ENCODE data around the gene TNNT2. TPM values are rescaled to one million over a fixed set of nuclear protein-coding genes. Genes with fewer than 3 reads are reported as not detected.

Gene TNNT2
- 1 to 10 TPM; 2.4 to 4.2 TPM for total RNA-seq

DNA sequence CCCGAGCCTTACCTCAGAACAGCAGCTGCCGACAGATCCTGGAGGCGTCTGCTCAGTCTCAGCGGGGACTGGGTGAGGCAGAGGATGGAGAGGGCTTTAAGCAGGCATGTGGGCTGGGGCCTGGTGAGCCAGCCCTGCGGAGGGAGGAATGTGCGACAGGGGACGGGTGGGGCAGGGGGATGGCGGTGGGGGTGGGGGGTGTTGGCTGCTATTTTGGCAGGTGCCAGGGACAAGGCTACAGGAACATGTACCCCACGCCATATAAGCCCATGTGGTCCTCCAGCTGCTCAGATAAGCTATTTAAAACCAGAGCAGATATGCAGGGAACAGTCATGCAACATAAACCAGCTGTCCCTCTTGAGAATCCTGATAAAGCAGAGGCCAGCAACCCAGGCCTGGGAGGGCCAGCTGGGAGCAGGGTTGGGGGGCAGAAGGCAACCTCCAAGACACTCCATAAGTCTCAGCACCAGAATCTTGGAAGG lies at the start of gene TNNT2:
TNNT2 (minus strand) TSS at position 70 of the 482 bp plus-strand sequence. CDS start 4,426 bp downstream, outside the sequence.
- H3K9ac ChIP-seq (ENCODE audit: low read depth in 2 of 2, low read length in 2 of 2), result no peak within 1 kb of the TSS
- H3K9me3 ChIP-seq, result no peaks in the 10 kb centered on the region
- H3K4me3 ChIP-seq, result no peak within 1 kb of the TSS
- intact Hi-C loops (cut with DNase I), result loop anchor here (5.0 kb wide), 1 partner anchor 40 kb away; no protein-coding TSS in a partner anchor
- H3K27ac ChIP-seq, result no peak within 1 kb of the TSS
- H3K27me3 ChIP-seq, result peaks cover 8% of the 10 kb centered on the region
- DNase-seq, result no peak
- TF ChIP-seq, protein P1, sequence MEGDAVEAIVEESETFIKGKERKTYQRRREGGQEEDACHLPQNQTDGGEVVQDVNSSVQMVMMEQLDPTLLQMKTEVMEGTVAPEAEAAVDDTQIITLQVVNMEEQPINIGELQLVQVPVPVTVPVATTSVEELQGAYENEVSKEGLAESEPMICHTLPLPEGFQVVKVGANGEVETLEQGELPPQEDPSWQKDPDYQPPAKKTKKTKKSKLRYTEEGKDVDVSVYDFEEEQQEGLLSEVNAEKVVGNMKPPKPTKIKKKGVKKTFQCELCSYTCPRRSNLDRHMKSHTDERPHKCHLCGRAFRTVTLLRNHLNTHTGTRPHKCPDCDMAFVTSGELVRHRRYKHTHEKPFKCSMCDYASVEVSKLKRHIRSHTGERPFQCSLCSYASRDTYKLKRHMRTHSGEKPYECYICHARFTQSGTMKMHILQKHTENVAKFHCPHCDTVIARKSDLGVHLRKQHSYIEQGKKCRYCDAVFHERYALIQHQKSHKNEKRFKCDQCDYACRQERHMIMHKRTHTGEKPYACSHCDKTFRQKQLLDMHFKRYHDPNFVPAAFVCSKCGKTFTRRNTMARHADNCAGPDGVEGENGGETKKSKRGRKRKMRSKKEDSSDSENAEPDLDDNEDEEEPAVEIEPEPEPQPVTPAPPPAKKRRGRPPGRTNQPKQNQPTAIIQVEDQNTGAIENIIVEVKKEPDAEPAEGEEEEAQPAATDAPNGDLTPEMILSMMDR (IDR thresholded peaks at IDR 0.05), result no peak
- no peaks in the 10 kb centered on the region for H3K4me1 ChIP-seq
- H3K36me3 ChIP-seq, result no peaks in the 10 kb centered on the region

DNA sequence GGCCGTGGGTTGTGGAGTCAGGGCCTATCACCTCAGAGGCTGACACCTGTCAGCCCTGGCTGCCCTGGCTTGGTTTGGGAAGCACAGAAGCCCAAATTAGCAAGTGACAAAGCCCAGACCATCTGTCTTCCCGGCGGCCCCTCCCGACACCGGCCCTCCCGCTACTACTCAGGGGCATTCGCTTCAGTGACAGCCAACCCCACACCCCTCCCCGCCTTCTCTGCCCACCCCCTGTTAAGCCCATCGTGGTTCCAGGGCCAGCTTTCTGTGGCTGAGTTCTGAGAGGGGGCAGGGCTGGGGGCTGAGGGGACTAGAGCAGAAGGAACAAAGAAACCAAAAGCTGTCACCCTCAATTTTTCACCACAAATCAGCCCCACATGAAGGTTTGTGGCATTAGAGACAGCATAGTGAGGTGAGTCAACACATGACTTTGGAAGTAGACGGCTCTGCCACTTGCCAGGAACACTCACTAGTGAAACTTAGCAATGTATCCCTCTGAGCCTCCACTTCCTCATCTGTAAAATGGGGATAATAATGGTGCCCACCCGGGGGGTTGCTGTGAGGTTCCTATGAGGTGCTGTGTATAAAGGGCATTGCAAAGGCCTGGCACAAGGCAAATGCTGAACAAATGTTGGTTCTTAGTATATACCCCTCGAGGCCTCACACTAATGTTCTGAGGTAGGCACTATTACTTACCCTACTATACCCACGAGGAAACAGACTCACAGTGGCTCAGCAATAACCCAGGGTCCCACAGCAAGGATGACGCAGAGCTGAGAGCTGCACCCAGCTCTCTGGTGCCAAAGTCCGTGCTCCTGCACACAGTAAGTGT lies 49.2 kb upstream of the TNNT2 start:
- no peak overlapping the region for H3K4me3 ChIP-seq
- no peak overlapping the region for H3K9ac ChIP-seq (ENCODE audit: low read depth in 2 of 2, low read length in 2 of 2)
- H3K27me3 ChIP-seq, result no peaks in the 10 kb centered on the region
- DNase-seq, result no peak
- TF ChIP-seq, protein P1 (IDR thresholded peaks at IDR 0.05), result no peak
- H3K9me3 ChIP-seq, result no peaks in the 10 kb centered on the region
- H3K36me3 ChIP-seq, result no peaks in the 10 kb centered on the region
- H3K4me1 ChIP-seq, result no peaks in the 10 kb centered on the region
- intact Hi-C loops (cut with DNase I), result no loop called here
- no peak overlapping the region for H3K27ac ChIP-seq

DNA sequence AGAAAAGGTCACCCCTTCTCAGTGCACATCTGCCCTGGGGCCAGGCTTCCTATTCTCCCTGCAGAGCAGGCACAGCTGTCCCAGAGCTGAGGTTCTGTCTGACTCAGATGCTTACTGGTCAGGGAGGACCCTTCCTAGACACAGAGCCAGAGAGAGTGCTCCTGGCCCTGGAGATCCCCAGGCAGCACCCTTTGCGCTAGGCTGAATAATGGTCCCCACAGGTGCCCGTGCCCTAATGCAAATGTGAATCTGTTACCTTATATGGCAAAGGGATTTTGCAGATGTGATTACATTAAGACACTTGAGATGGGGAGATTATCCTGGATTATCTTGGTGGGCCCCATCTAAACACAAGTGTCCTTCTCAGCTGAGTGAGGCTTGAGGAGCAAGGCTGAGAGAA lies 46.7 kb upstream of the TNNT2 start:
- TF ChIP-seq, protein P1 (IDR thresholded peaks at IDR 0.05), result no peak
- no peak overlapping the region for H3K9ac ChIP-seq (ENCODE audit: low read depth in 2 of 2, low read length in 2 of 2)
- H3K4me3 ChIP-seq, result no peak overlapping the region
- H3K27ac ChIP-seq, result no peak overlapping the region
- H3K9me3 ChIP-seq, result no peaks in the 10 kb centered on the region
- no peaks in the 10 kb centered on the region for H3K36me3 ChIP-seq
- no peaks in the 10 kb centered on the region for H3K27me3 ChIP-seq
- intact Hi-C loops (cut with DNase I), result no loop called here
- no peak for DNase-seq
- H3K4me1 ChIP-seq, result no peaks in the 10 kb centered on the region

DNA sequence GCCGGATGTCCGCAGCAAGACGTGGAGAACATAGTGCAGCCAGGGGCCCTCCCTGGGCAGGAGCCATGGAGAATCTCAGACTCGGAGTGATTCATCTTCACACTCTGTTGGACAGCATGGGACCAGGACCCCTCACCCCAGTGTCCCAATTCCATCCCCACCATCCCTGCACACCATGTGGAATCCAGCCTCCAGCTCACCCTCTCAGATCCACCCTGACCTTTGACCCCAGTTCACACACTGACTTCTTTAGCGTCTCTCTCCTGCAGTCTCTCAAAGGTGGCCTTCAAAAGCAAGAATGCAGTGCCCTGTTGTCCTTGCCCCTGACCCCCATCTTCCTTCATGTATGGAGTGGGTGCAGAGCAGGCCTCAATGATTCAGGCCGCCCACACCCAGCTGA lies 46.2 kb upstream of the TNNT2 start:
- DNase-seq, result no peak
- no peak overlapping the region for H3K9ac ChIP-seq (ENCODE audit: low read depth in 2 of 2, low read length in 2 of 2)
- H3K4me3 ChIP-seq, result no peak overlapping the region
- no peaks in the 10 kb centered on the region for H3K27me3 ChIP-seq
- no peaks in the 10 kb centered on the region for H3K4me1 ChIP-seq
- H3K27ac ChIP-seq, result no peak overlapping the region
- H3K9me3 ChIP-seq, result no peaks in the 10 kb centered on the region
- TF ChIP-seq, protein P1 (IDR thresholded peaks at IDR 0.05), result no peak
- intact Hi-C loops (cut with DNase I), result no loop called here
- no peaks in the 10 kb centered on the region for H3K36me3 ChIP-seq

DNA sequence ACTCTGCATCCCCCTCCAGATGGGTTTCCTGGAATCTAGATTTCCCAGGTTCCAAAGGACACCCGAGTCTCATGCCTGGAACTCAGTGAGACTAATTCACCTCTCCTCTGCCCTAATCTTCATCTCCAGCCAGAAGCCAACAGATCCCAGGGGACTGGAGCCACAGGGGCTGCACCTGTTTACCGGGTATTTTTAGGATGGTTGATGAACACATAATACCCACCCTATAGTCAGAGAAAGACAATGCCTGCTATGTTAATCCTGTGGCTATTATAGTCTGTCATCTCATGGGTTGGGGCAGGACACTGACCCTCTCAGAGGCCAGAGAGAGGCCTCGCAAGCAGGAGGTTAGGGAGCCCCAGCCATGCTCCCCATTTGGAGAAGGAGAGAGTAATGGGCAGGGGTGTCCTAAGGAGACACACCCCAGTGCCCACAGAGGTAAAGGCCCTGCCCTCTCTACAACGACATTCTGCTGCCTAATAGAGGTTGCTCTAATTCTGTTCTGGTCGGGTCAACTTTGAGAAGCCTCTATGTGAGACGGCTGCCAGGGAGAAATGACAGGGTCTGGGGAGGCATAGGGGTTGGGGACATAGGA lies 45.1 kb upstream of the TNNT2 start:
- no peaks in the 10 kb centered on the region for H3K36me3 ChIP-seq
- no peak overlapping the region for H3K4me3 ChIP-seq
- no peak overlapping the region for H3K9ac ChIP-seq (ENCODE audit: low read depth in 2 of 2, low read length in 2 of 2)
- no peaks in the 10 kb centered on the region for H3K9me3 ChIP-seq
- H3K27ac ChIP-seq, result no peak overlapping the region
- intact Hi-C loops (cut with DNase I), result no loop called here
- DNase-seq, result no peak
- TF ChIP-seq, protein P1 (IDR thresholded peaks at IDR 0.05), result no peak
- H3K4me1 ChIP-seq, result no peaks in the 10 kb centered on the region
- H3K27me3 ChIP-seq, result no peaks in the 10 kb centered on the region
